ENCODE measurements around the gene PTMA.
A peak's percentile ranks its signal among the peaks of the same experiment; 100 is the strongest.

DNA sequence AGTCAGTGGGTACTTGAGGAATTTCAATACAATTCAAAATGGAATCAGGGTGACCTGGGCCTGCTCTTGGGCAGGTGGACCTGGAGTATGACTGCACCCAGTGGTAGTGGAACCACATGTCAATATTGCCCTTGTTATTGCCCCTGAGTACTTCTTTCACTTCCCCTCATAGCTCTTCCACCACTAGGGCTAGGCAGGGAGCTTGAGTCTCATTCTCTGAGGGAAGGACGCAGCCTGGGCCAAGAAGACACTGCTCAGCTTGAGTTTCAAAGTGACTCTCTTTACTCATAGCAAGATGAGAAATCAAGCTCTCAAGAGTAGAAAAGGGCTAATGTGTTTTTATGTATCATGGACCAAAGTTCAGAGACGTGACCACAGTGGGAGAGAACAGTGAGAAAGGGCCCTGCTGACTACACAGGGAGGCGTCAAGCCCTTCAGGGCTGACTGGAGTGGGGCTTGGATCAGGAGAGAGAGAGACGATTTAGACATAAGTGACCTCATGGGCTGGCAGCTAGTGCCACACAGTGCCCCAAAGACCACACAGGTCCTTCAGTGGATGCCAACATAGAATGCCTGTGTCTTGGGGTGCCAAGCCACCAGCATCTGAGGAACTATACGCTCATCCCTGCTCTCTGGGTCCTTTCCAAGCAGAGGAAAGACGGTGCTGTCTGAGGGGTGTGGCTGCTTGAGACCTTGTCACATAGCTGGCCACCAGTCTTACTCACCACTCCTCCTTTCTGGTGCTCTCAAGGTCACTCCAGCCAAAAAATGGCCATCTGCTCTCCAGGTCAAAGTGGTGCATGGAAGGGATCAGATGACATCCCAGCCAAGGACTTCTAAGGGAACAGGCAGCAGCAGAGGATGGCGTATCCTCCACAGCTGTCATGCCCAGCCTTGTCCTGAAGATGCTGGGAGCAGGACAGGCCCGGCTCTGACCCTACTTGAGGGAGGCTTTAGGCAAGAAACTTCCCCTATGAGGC is 13.0 kb downstream of the PTMA start:
- TF ChIP-seq, protein P1, sequence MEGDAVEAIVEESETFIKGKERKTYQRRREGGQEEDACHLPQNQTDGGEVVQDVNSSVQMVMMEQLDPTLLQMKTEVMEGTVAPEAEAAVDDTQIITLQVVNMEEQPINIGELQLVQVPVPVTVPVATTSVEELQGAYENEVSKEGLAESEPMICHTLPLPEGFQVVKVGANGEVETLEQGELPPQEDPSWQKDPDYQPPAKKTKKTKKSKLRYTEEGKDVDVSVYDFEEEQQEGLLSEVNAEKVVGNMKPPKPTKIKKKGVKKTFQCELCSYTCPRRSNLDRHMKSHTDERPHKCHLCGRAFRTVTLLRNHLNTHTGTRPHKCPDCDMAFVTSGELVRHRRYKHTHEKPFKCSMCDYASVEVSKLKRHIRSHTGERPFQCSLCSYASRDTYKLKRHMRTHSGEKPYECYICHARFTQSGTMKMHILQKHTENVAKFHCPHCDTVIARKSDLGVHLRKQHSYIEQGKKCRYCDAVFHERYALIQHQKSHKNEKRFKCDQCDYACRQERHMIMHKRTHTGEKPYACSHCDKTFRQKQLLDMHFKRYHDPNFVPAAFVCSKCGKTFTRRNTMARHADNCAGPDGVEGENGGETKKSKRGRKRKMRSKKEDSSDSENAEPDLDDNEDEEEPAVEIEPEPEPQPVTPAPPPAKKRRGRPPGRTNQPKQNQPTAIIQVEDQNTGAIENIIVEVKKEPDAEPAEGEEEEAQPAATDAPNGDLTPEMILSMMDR (IDR thresholded peaks at IDR 0.05; ENCODE audit: low read depth, low read length, poor library complexity, severe bottlenecking) = peak; percentile 43
- no peak for TF ChIP-seq EZH2phosphoT487 (IDR thresholded peaks at IDR 0.05; ENCODE audit: borderline replicate concordance, low read length)

Data from DOHH2 (cell line).